ENCODE measurements around the gene HMCN2.
"Not testable (repeated sequence)": the region's sequence is repeated elsewhere in the genome, so short reads cannot be mapped to it uniquely, and the experiment has no call there.

The HMCN2 gene

GRCh38 chr9:130398487-130399240 is 133.1 kb downstream of the HMCN2 start:
- DNase-seq (ENCODE audit: low read depth), result no peak

GRCh38 chr9:130399768-130400167 is 134.2 kb downstream of the HMCN2 start:
- TF ChIP-seq CTCF (conservative IDR thresholded peaks at IDR 0.05; ENCODE audit: low read length), result no peak
- DNase-seq (ENCODE audit: low read depth), result no peak
- no peak overlapping the region for H3K4me3 ChIP-seq (ENCODE audit: low read length)

More at GRCh38 chr9:130398487-130399240, 133.1 kb downstream of the HMCN2 start:
- H3K4me3 ChIP-seq (ENCODE audit: low read length), result no peak overlapping the region
- TF ChIP-seq CTCF (conservative IDR thresholded peaks at IDR 0.05; ENCODE audit: low read length), result no peak

- no peak for TF ChIP-seq CTCF (conservative IDR thresholded peaks at IDR 0.05; ENCODE audit: low read length)
- no peak for DNase-seq (ENCODE audit: low read depth)
- no peak overlapping the region for H3K4me3 ChIP-seq (ENCODE audit: low read length)
Measured at GRCh38 chr9:130400870-130401269, 135.3 kb downstream of the HMCN2 start.

GRCh38 chr9:130401742-130402141 is 136.2 kb downstream of the HMCN2 start:
- H3K4me3 ChIP-seq (ENCODE audit: low read length); DNase-seq (ENCODE audit: low read depth): not testable (repeated sequence)

- no peak overlapping the region for H3K4me3 ChIP-seq (ENCODE audit: low read length)
- DNase-seq (ENCODE audit: low read depth), result no peak
- no peak for TF ChIP-seq CTCF (conservative IDR thresholded peaks at IDR 0.05; ENCODE audit: low read length)
Measured at GRCh38 chr9:130402243-130402642, 136.7 kb downstream of the HMCN2 start.

- TF ChIP-seq CTCF (conservative IDR thresholded peaks at IDR 0.05; ENCODE audit: low read length), result no peak
Measured at GRCh38 chr9:130402645-130403440, 137.3 kb downstream of the HMCN2 start.

GRCh38 chr9:130405657-130406257 is 140.2 kb downstream of the HMCN2 start:
- DNase-seq (ENCODE audit: low read depth), result no peak
- TF ChIP-seq CTCF (conservative IDR thresholded peaks at IDR 0.05; ENCODE audit: low read length), result no peak
- H3K4me3 ChIP-seq (ENCODE audit: low read length), result no peak overlapping the region

More at GRCh38 chr9:130402645-130403440, 137.3 kb downstream of the HMCN2 start:
- no peak for DNase-seq (ENCODE audit: low read depth)
- H3K4me3 ChIP-seq (ENCODE audit: low read length), result no peak overlapping the region

Measured in AG10803 (cell line).